GM23338 (cell line): ENCODE data around the gene TULP1. TPM values are rescaled to one million over a fixed set of nuclear protein-coding genes. Genes with fewer than 3 reads are reported as not detected.

Experiments used
- ATAC-seq: fragments of 200-7000 bp; cut with Tn5 transposase; 3 replicates; pipeline ENCODE4 v1.9.1; 2020
- DNase-seq: peaks from one replicate; pipeline ENCODE4 v3.0.0-alpha.2; 2015; ENCODE audit warnings: low spot score
- H2AFZ ChIP-seq: fragments of 200-600 bp; sonication (generic); 2 replicates; pipeline ENCODE4 v1.8.0; 2016; ENCODE audit warnings: antibody characterized with exemption, mild to moderate bottlenecking, moderate library complexity
- H3F3A ChIP-seq: fragments of 200-600 bp; sonication (generic); replicated peaks from 2 replicates; pipeline ENCODE4 v1.8.0; 2017; ENCODE audit warnings: antibody characterized with exemption, mixed run types, low read depth
- H3K27ac ChIP-seq: fragments of 200-600 bp; sonication (generic); 2 replicates; pipeline ENCODE4 v1.6.1; 2016; ENCODE audit warnings: low read depth
- H3K27me3 ChIP-seq: fragments of 200-600 bp; sonication (generic); 2 replicates; pipeline ENCODE4 v1.8.0; 2016; ENCODE audit warnings: mild to moderate bottlenecking, mixed run types, moderate library complexity; ENCODE audit not compliant: insufficient read depth
- H3K36me3 ChIP-seq: fragments of 200-600 bp; sonication (generic); 2 replicates; pipeline ENCODE4 v1.8.0; 2016; ENCODE audit warnings: mild to moderate bottlenecking; ENCODE audit not compliant: insufficient read depth
- H3K4me1 ChIP-seq: fragments of 200-600 bp; sonication (generic); 2 replicates; pipeline ENCODE4 v1.8.0; 2016; ENCODE audit warnings: mild to moderate bottlenecking, moderate library complexity; ENCODE audit not compliant: insufficient read depth
- H3K4me2 ChIP-seq: fragments of 200-600 bp; sonication (generic); 2 replicates; pipeline ENCODE4 v1.7.1; 2017; ENCODE audit warnings: mixed run types
- H3K4me3 ChIP-seq: fragments of 200-600 bp; sonication (generic); 2 replicates; pipeline ENCODE4 v1.6.1; 2016; ENCODE audit warnings: mixed run types
- H3K79me2 ChIP-seq: fragments of 200-600 bp; sonication (generic); replicated peaks from 2 replicates; pipeline ENCODE4 v1.8.0; 2017; ENCODE audit warnings: mild to moderate bottlenecking; ENCODE audit not compliant: insufficient read depth
- H3K9me2 ChIP-seq: fragments of 200-600 bp; sonication (generic); 2 replicates; pipeline ENCODE4 v1.8.0; 2017; ENCODE audit not compliant: insufficient read depth
- H4K20me1 ChIP-seq: fragments of 200-600 bp; sonication (generic); replicated peaks from 2 replicates; pipeline ENCODE4 v1.8.0; 2017; ENCODE audit warnings: mild to moderate bottlenecking; ENCODE audit not compliant: insufficient read depth
- H3K27ac Mint-ChIP-seq: 2 replicates; pipeline ENCODE4 v1.8.0; 2020; ENCODE audit warnings: inconsistent platforms, mild to moderate bottlenecking, moderate library complexity, mixed read lengths
- H3K27me3 Mint-ChIP-seq: 3 replicates; pipeline ENCODE4 v1.8.0; 2022; ENCODE audit warnings: low read depth, mild to moderate bottlenecking, moderate library complexity, mixed read lengths, inconsistent platforms; ENCODE audit not compliant: insufficient read depth, poor library complexity
- H3K36me3 Mint-ChIP-seq: 3 replicates; pipeline ENCODE4 v1.8.0; 2021; ENCODE audit warnings: low read depth, mild to moderate bottlenecking, inconsistent platforms, moderate library complexity, mixed read lengths
- H3K4me1 Mint-ChIP-seq: 3 replicates; pipeline ENCODE4 v1.8.0; 2020; ENCODE audit warnings: mild to moderate bottlenecking, inconsistent platforms, mixed read lengths
- H3K4me3 Mint-ChIP-seq: 3 replicates; pipeline ENCODE4 v1.8.0; 2021; ENCODE audit warnings: moderate library complexity, mild to moderate bottlenecking, inconsistent platforms, mixed read lengths
- H3K9me3 Mint-ChIP-seq: 3 replicates; pipeline ENCODE4 v1.8.0; 2020; ENCODE audit warnings: moderate library complexity, mild to moderate bottlenecking, inconsistent platforms, mixed read lengths
- CREB1 ChIP-seq: fragments of 250-450 bp; sonication (Bioruptor Pico); IDR thresholded peaks from 2 replicates; pipeline ENCODE4 v1.5.0; 2020; ENCODE audit warnings: low read depth, mild to moderate bottlenecking, moderate library complexity
- EZH2 ChIP-seq: fragments of 200-600 bp; sonication (generic); IDR thresholded peaks from one replicate; pipeline ENCODE4 v1.8.0; 2017; ENCODE audit warnings: antibody characterized with exemption, mild to moderate bottlenecking, low read depth; ENCODE audit not compliant: unreplicated experiment
- EZH2phosphoT487 ChIP-seq: fragments of 200-600 bp; sonication (generic); IDR thresholded peaks from one replicate; pipeline ENCODE4 v1.8.1; 2018; ENCODE audit warnings: antibody characterized with exemption; ENCODE audit not compliant: unreplicated experiment
- JUNB ChIP-seq: IDR thresholded peaks from one replicate; pipeline ENCODE4 v1.6.1; 2016; ENCODE audit warnings: antibody characterized with exemption; ENCODE audit not compliant: unreplicated experiment
- NANOG ChIP-seq: IDR thresholded peaks from 2 replicates; pipeline ENCODE4 v1.6.1; 2016; ENCODE audit warnings: antibody characterized with exemption, borderline replicate concordance
- POLR2AphosphoS5 ChIP-seq: IDR thresholded peaks from 2 replicates; pipeline ENCODE4 v1.6.1; 2016; ENCODE audit warnings: antibody characterized with exemption, low read depth
- REST ChIP-seq: IDR thresholded peaks from one replicate; pipeline ENCODE4 v1.6.1; 2018; ENCODE audit warnings: antibody characterized with exemption; ENCODE audit not compliant: unreplicated experiment
- STAT1 ChIP-seq: IDR thresholded peaks from one replicate; pipeline ENCODE4 v1.6.1; 2016; ENCODE audit warnings: antibody characterized with exemption; ENCODE audit not compliant: unreplicated experiment
- ZNF114 ChIP-seq: fragments of 250-450 bp; sonication (Bioruptor Pico); IDR thresholded peaks from 2 replicates; pipeline ENCODE4 v1.5.0; 2020; ENCODE audit warnings: mild to moderate bottlenecking, moderate library complexity
- ZNF331 ChIP-seq: fragments of 250-450 bp; sonication (Bioruptor Pico); IDR thresholded peaks from 2 replicates; pipeline ENCODE4 v1.5.0; 2020; ENCODE audit warnings: low read depth, mild to moderate bottlenecking, moderate library complexity
- ZNF462 ChIP-seq: fragments of 250-450 bp; sonication (Bioruptor Pico); IDR thresholded peaks from 2 replicates; pipeline ENCODE4 v1.5.0; 2020; ENCODE audit warnings: mild to moderate bottlenecking, moderate library complexity
- polyA plus RNA-seq: library from polyadenylated mRNA; unstranded; fragments of >200 nt; fragmentation: Nextera tagmentation; extraction: Ambion mirVana; gene quantifications from 2 replicates; pipeline ENCODE4 v1.2.1, GENCODE V29; 2016
- total RNA-seq: library from RNA; depleted of rRNA; stranded (reverse); fragments of >200 nt; shearing (Covaris generic); gene quantifications from 2 replicates; pipeline ENCODE4 v1.2.3, GENCODE V29; 2014
- TF ChIP-seq, protein P1 (sequence below): IDR thresholded peaks from 2 replicates; pipeline ENCODE4 v1.6.1; 2016; ENCODE audit warnings: antibody characterized with exemption
- TF ChIP-seq, protein P2 (sequence below), 2 experiments: fragments of 200-600 bp in 1 of 2; sonication (generic) in 1 of 2; conservative IDR thresholded peaks; 2 replicates each; pipeline versions ENCODE4 v1.5.1 to v1.6.1; 2016 to 2017; ENCODE audit warnings: antibody characterized with exemption in 2 of 2, low read depth in 2 of 2, mild to moderate bottlenecking in 2 of 2, moderate library complexity in 1 of 2

TULP1 gene
- total and polyA plus RNA-seq, 2 experiments from 2014 or later: 3.0 to 3.8 TPM

- no peak overlapping the region for H2AFZ ChIP-seq
- ATAC-seq (no peak; the same call in 2 of the 3 replicates), DNase-seq (no peak)
- peaks cover 35% of the 10 kb centered on the region for H3K79me2 ChIP-seq
- Mint-ChIP-seq H3K4me3 (peak overlapping the region; percentile 70), H3K36me3 (peaks cover 15% of the 10 kb centered on the region), H3K27me3 (peaks cover 19% of the 10 kb centered on the region), H3K9me3 (no peaks in the 10 kb centered on the region; the same call in 2 of the 3 replicates), H3K27ac (peak overlapping the region; percentile 99), H3K4me1 (peaks cover 43% of the 10 kb centered on the region)
- TF ChIP-seq POLR2AphosphoS5: no peak
- TF ChIP-seq JUNB: no peak
- TF ChIP-seq ZNF462: no peak
- TF ChIP-seq REST: no peak
- TF ChIP-seq NANOG: no peak
- TF ChIP-seq STAT1: no peak
- TF ChIP-seq, protein P1, sequence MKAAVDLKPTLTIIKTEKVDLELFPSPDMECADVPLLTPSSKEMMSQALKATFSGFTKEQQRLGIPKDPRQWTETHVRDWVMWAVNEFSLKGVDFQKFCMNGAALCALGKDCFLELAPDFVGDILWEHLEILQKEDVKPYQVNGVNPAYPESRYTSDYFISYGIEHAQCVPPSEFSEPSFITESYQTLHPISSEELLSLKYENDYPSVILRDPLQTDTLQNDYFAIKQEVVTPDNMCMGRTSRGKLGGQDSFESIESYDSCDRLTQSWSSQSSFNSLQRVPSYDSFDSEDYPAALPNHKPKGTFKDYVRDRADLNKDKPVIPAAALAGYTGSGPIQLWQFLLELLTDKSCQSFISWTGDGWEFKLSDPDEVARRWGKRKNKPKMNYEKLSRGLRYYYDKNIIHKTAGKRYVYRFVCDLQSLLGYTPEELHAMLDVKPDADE: no peak
- no peak for TF ChIP-seq EZH2
- TF ChIP-seq ZNF114 (CRISPR knock-in tag): no peak
- TF ChIP-seq CREB1 (CRISPR knock-in tag): no peak
- no peak for TF ChIP-seq ZNF331 (CRISPR knock-in tag)
- TF ChIP-seq, protein P2, sequence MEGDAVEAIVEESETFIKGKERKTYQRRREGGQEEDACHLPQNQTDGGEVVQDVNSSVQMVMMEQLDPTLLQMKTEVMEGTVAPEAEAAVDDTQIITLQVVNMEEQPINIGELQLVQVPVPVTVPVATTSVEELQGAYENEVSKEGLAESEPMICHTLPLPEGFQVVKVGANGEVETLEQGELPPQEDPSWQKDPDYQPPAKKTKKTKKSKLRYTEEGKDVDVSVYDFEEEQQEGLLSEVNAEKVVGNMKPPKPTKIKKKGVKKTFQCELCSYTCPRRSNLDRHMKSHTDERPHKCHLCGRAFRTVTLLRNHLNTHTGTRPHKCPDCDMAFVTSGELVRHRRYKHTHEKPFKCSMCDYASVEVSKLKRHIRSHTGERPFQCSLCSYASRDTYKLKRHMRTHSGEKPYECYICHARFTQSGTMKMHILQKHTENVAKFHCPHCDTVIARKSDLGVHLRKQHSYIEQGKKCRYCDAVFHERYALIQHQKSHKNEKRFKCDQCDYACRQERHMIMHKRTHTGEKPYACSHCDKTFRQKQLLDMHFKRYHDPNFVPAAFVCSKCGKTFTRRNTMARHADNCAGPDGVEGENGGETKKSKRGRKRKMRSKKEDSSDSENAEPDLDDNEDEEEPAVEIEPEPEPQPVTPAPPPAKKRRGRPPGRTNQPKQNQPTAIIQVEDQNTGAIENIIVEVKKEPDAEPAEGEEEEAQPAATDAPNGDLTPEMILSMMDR (conservative IDR thresholded peaks at IDR 0.05; ENCODE audit: low read depth in 2 of 2): no peak
- no peak for TF ChIP-seq EZH2phosphoT487
- peaks cover 25% of the 10 kb centered on the region for H3F3A ChIP-seq
- H3K27ac ChIP-seq: peak overlapping the region; percentile 100
- H3K4me2 ChIP-seq: peak overlapping the region; percentile 98
- H3K27me3 ChIP-seq: no peaks in the 10 kb centered on the region
- 0 out of 2 replicates have a peak, but pooled peaks cover 6% of the 10 kb centered on the region for H3K36me3 ChIP-seq
- H3K4me3 ChIP-seq: peak overlapping the region; percentile 72
- 0 out of 2 replicates have a peak, but pooled peaks cover 3% of the 10 kb centered on the region for H4K20me1 ChIP-seq
- H3K9me2 ChIP-seq: no peaks in the 10 kb centered on the region
- H3K4me1 ChIP-seq: peaks cover 53% of the 10 kb centered on the region
Measured at GRCh38 chr6:35484921-35485392, 27.7 kb downstream of the TULP1 start.
